Pancreas (tissue), 10 donors: ENCODE results near the gene GID8. TPM values are rescaled to one million over a fixed set of nuclear protein-coding genes. Genes with fewer than 3 reads are reported as not detected.

Experiments
- ATAC-seq, 4 donors: fragments of 200-7000 bp; cut with Tn5 transposase; one replicate each; pipeline versions ENCODE4 v1.8.0 to v1.9.1; 2020; ENCODE audit warnings: mild to moderate bottlenecking in 4 of 4, moderate library complexity in 4 of 4
- DNase-seq, 6 donors: peaks; one replicate each; pipeline ENCODE4 v3.0.0-alpha.2; 2020
- FAIRE-seq: peaks from 2 replicates; lab custom pipeline; 2012; peaks lifted over from hg19 to GRCh38; lab: Jason Lieb, UNC
- H3K27ac ChIP-seq, 4 donors: fragments of 200-600 bp; sonication (generic); 1 replicate in 3 of 4; 2 replicates in 1 of 4; pipeline versions ENCODE4 v1.5.0 to v1.8.0; 2020
- H3K27me3 ChIP-seq, 4 donors: fragments of 200-600 bp; one replicate each; pipeline ENCODE4 v1.8.0; 2021
- H3K36me3 ChIP-seq, 3 donors: fragments of 200-600 bp; sonication (generic) in 1 of 3; one replicate each; pipeline versions ENCODE4 v1.5.0 to v1.8.0; 2020 to 2021
- H3K4me1 ChIP-seq, 3 donors: fragments of 200-600 bp; one replicate each; pipeline ENCODE4 v1.8.0; 2021
- H3K4me3 ChIP-seq, 4 donors: fragments of 200-600 bp; sonication (generic) in 2 of 4; one replicate each; pipeline versions ENCODE4 v1.5.0 to v1.8.0; 2020 to 2021
- H3K9me3 ChIP-seq, 4 donors: fragments of 200-600 bp; one replicate each; pipeline ENCODE4 v1.8.0; 2021
- WGBS, 2 donors: extraction: QIAGEN DNeasy Blood & Tissue Kit; methylation state at CpG; one replicate each; pipeline ENCODE4 v1.1.7; 2013; 5-methylcytosine and 5-hydroxymethylcytosine counted together
- intact Hi-C, 3 donors: fragments of 100-400 bp; cut with DNase I; formaldehyde crosslinking; loops; one replicate each; pipeline versions ENCODE4 v1.11.1 to v1.14.2; 2022
- polyA plus RNA-seq, 2 donors: library from polyadenylated mRNA; stranded (reverse); fragments of 200-250 nt; gene quantifications; one replicate each; pipeline ENCODE4 v1.2.3, GENCODE V29; 2013
- total RNA-seq, 6 donors: library from RNA; stranded (reverse); fragmentation: NEBNext Ultra II Directional in 4 of 6; extraction: Animal tissue kit (Norgen Biotek cat#: 25700) in 4 of 6; gene quantifications; one replicate each; pipeline versions ENCODE4 v1.2.1 to v1.2.4, GENCODE V29; 2021 to 2023
- TF ChIP-seq, protein P1 (sequence below), 4 donors: fragments of 200-600 bp; sonication (generic) in 3 of 4; IDR thresholded peaks; one replicate each; pipeline versions ENCODE4 v1.5.0 to v1.8.0; 2021; ENCODE audit warnings: antibody characterized with exemption in 4 of 4
- donor health status: healthy with polysubstance abuse.
- donor health status: DM: no; HTN: no; CAD: no; lungs with moderate emphysema.
- donor health status: DM: no; HTN: no; CAD: no.
- donor health status: control.
- donor health status: control.
- donor health status: Bipolar disorder and iron deficiency.
- donor health status: DM: yes; HTN: yes; CAD: no.
- donor health status: DM: no; HTN: no; CAD: no.
- donor health status: DM: no; HTN: no; CAD: no.
- donor health status: DM: yes; HTN: yes; CAD: no.

GID8 gene
- total and polyA plus RNA-seq, 8 donors: 6.0 to 22.4 (median 15.5) TPM

DNA sequence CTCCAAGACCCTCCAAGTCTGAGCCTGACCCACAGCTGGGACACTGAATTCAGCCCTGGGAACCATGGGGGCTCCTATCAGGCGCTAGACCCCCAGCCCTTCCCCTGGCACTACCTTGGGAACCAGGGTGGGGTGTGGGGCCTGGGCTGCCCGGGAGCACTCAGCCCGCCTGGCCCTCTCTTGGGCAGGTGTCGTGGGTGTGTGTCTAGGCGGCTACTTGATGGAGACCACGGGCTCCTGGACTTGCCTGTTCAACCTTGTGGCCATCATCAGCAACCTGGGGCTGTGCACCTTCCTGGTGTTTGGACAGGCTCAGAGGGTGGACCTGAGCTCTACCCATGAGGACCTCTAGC, 29.2 kb downstream of the GID8 start:
- Histone ChIP-seq H3K9me3 (no peaks in the 10 kb centered on the region), H3K36me3 (no peaks in the 10 kb centered on the region), H3K4me1 (no peaks in the 10 kb centered on the region), H3K4me3 (no peak overlapping the region), H3K27ac (no peak overlapping the region), H3K27me3 (no peaks in the 10 kb centered on the region)
- 76 to 85% methylated on average over 6 of the region's 6 CpGs for WGBS, 2 donors
- TF ChIP-seq, protein P1, sequence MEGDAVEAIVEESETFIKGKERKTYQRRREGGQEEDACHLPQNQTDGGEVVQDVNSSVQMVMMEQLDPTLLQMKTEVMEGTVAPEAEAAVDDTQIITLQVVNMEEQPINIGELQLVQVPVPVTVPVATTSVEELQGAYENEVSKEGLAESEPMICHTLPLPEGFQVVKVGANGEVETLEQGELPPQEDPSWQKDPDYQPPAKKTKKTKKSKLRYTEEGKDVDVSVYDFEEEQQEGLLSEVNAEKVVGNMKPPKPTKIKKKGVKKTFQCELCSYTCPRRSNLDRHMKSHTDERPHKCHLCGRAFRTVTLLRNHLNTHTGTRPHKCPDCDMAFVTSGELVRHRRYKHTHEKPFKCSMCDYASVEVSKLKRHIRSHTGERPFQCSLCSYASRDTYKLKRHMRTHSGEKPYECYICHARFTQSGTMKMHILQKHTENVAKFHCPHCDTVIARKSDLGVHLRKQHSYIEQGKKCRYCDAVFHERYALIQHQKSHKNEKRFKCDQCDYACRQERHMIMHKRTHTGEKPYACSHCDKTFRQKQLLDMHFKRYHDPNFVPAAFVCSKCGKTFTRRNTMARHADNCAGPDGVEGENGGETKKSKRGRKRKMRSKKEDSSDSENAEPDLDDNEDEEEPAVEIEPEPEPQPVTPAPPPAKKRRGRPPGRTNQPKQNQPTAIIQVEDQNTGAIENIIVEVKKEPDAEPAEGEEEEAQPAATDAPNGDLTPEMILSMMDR (IDR thresholded peaks at IDR 0.05): no peak
- DNase-seq (peak in 1 of 6 donors; percentile 55), ATAC-seq (no peak), FAIRE-seq (no peak)
- intact Hi-C loops: no loop called here

DNA sequence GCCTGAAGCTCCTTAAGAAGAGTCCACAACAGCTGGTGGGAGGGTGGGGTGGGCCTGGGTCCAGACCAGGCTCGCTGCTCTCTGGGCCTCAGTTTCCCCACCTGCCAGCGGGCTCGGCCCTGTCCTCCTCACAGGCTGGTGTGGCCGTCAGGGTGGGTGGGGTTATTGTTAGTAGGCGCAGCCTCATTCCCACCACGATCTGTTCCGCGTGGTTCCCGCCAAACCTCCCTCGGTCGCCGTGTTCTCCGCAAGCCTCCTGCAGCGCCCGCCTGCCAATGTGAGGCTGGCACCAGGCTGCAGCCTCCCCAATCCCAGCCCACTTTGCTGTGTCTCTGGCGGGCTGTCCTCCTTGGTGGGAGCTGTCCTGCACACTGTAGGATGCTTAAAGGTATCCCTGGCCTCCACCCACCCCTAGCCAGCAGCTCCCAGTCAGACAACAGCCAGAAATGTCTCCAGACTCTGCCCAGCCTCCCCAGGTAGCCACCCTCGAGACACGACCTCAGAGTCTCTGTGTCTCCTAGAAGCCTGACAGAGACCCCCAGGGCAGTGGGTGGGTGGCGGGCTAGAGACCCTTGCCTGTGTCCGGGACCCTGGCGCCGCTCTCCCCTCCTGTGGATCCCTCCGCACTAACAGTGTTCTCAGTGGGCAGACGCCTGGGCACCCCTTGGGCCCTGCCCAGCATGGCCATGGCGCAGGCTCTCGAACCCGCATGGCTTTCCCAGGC, 29.8 kb downstream of the GID8 start:
- Histone ChIP-seq H3K4me1 (peaks cover 0 to 3% (median 0%) of the 10 kb centered on the region in 3 donors), H3K27ac (no peak overlapping the region), H3K36me3 (no peaks in the 10 kb centered on the region), H3K9me3 (no peaks in the 10 kb centered on the region), H3K27me3 (peaks cover 0 to 3% (median under 1%) of the 10 kb centered on the region in 4 donors), H3K4me3 (no peak overlapping the region)
- intact Hi-C loops: no loop called here
- DNase-seq (peak in 1 of 6 donors; percentile 50), ATAC-seq (no peak), FAIRE-seq (no peak)
- TF ChIP-seq, protein P1 (IDR thresholded peaks at IDR 0.05): no peak
- 79 to 85% methylated on average over 27 of the region's 27 CpGs for WGBS, 2 donors

DNA sequence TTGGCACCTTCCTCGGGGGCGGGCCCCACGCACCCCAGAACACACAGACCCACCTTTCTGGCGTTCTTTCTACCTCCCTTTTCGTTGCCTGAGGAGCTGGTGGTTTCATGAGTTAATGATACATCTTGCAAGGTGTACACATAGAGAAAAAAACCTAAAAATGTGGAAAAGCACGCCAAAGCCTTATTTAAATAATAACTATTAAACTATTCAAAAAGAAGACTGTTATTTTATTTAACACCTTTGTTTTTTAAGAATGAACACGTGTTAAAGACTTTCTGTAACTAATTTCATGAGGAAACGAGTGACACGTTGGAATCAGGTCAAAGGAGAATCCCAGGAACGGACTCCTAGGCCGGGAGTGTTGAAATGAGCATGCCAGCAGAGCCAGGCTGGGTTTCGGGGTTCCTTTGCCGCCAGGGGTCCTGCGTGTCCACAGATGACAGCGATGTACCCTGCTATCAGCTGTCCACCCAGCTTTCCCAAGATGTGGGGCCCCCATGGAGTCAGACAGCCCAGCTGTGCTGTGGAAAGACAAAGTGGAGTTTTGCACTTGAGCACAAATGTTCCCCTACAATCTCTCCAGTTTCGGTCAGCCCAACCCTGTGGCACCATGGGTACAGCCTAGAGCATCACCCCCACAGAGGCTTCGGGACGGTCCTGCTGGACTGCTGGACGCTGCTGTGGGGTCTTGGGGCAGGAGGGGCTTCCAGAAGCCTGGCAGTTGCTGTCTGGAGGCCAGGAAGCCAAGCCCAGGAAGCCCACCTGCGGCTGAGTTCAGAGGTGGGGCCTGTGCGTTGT, 30.6 kb downstream of the GID8 start:
- Histone ChIP-seq H3K9me3 (no peaks in the 10 kb centered on the region), H3K36me3 (no peaks in the 10 kb centered on the region), H3K4me1 (peaks cover 0 to 4% (median 0%) of the 10 kb centered on the region in 3 donors), H3K4me3 (no peak overlapping the region), H3K27me3 (peaks cover 0 to 9% (median 3%) of the 10 kb centered on the region in 4 donors), H3K27ac (no peak overlapping the region)
- ATAC-seq: no peak
- TF ChIP-seq, protein P1 (IDR thresholded peaks at IDR 0.05): no peak
- peak in 1 of 6 donors; percentile 34 for DNase-seq
- intact Hi-C loops: no loop called here
- FAIRE-seq: no peak
- 59 to 65% methylated on average over 21 of the region's 21 CpGs for whole genome bisulfite sequencing, 2 donors

DNA sequence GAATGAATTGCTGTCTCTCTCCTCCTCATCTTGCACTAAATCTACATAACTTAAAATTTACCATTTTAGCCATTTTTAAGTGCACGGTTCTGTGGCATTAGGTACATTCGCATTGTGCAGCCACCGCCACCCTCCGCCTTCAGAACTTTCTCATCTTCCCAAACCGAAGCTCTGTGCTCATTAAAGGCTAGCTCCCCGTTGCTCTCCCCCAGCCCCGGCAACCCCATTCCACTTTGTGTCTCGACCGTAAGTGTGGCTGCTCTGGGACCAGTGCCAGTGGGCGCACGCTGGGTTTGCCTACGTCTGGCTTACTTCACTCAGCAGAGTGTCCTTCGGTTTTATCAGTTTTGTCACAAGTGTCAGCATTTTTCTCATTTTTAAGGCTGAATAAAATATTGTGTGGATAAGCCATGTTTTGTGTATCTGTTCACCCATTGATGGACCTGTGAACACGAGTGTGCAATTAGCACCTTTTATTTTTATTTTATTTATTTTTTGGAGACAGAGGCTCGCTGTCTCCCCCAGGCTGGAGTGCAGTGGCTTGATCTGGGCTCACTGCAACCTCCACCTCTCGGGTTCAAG, 31.3 kb downstream of the GID8 start:
- WGBS, 2 donors: 34 to 41% methylated on average over 16 of the region's 16 CpGs
- DNase-seq: no peak
- no peak for FAIRE-seq
- peaks cover 0 to 12% (median 3%) of the 10 kb centered on the region in 4 donors for H3K27me3 ChIP-seq
- no peak overlapping the region for H3K27ac ChIP-seq
- no peak overlapping the region for H3K4me3 ChIP-seq
- H3K4me1 ChIP-seq: peaks cover 0 to 4% (median 0%) of the 10 kb centered on the region in 3 donors
- no peaks in the 10 kb centered on the region for H3K9me3 ChIP-seq
- no peaks in the 10 kb centered on the region for H3K36me3 ChIP-seq
- intact Hi-C loops: no loop called here
- TF ChIP-seq, protein P1 (IDR thresholded peaks at IDR 0.05): no peak
- no peak for ATAC-seq
